Esophagus squamous epithelium (tissue), 4 donors: ENCODE measurements around the gene AEBP1.

Experiments used
- POLR2A ChIP-seq, 4 donors: fragments of 450-650 bp; IDR thresholded peaks; one replicate each; pipeline ENCODE4 v1.6.1; 2017; ENCODE audit warnings: antibody characterized with exemption in 4 of 4, mild to moderate bottlenecking in 4 of 4, moderate library complexity in 3 of 4
- TF ChIP-seq, protein P1 (sequence below), 6 experiments: fragments of 450-650 bp in 4 of 6; fragments of 200-600 bp in 2 of 6; sonication (generic) in 2 of 6; IDR thresholded peaks; one replicate each; pipeline ENCODE4 v1.5.1; 2016 to 2019; ENCODE audit warnings: antibody characterized with exemption in 6 of 6, mild to moderate bottlenecking in 4 of 6, moderate library complexity in 4 of 6

DNA sequence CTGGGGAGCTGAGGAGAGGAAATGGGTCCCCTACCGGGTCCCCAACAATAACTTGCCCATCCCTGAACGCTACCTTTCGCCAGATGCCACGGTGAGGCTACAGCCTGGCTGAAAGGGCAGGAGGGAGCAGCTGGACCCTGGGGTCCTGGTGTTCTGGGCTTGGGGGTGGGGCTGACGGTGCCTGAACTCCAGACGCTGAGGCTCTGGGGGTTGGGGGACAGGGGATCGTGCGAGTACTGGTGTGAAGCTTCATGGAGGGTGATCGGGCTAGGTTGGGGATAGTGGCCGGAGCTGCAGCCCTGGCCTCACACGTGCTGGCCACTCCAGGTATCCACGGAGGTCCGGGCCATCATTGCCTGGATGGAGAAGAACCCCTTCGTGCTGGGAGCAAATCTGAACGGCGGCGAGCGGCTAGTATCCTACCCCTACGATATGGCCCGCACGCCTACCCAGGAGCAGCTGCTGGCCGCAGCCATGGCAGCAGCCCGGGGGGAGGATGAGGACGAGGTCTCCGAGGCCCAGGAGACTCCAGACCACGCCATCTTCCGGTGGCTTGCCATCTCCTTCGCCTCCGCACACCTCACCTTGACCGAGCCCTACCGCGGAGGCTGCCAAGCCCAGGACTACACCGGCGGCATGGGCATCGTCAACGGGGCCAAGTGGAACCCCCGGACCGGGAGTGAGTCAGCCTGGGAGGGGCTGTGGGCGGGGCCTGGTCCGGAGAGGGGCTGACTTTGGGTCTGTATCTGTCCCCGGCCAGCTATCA, 8.3 kb downstream of the AEBP1 start:
- TF ChIP-seq, protein P1, sequence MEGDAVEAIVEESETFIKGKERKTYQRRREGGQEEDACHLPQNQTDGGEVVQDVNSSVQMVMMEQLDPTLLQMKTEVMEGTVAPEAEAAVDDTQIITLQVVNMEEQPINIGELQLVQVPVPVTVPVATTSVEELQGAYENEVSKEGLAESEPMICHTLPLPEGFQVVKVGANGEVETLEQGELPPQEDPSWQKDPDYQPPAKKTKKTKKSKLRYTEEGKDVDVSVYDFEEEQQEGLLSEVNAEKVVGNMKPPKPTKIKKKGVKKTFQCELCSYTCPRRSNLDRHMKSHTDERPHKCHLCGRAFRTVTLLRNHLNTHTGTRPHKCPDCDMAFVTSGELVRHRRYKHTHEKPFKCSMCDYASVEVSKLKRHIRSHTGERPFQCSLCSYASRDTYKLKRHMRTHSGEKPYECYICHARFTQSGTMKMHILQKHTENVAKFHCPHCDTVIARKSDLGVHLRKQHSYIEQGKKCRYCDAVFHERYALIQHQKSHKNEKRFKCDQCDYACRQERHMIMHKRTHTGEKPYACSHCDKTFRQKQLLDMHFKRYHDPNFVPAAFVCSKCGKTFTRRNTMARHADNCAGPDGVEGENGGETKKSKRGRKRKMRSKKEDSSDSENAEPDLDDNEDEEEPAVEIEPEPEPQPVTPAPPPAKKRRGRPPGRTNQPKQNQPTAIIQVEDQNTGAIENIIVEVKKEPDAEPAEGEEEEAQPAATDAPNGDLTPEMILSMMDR (IDR thresholded peaks at IDR 0.05): no peak
- TF ChIP-seq POLR2A (IDR thresholded peaks at IDR 0.05): no peak
